Left lobe of liver (tissue), 2 donors: ENCODE results near the gene CTSZ. TPM values are rescaled to one million over a fixed set of nuclear protein-coding genes. Genes with fewer than 3 reads are reported as not detected.
A peak's percentile ranks its signal among the peaks of the same experiment; 100 is the strongest.
"Not testable (repeated sequence)": the region's sequence is repeated elsewhere in the genome, so short reads cannot be mapped to it uniquely, and the experiment has no call there.

Source experiments
- ATAC-seq: fragments of 200-7000 bp; cut with Tn5 transposase; one replicate; pipeline ENCODE4 v1.9.1; 2020; ENCODE audit warnings: mild to moderate bottlenecking, moderate library complexity
- DNase-seq: peaks from one replicate; pipeline ENCODE4 v3.0.0-alpha.2; 2020; ENCODE audit warnings: low spot score
- total RNA-seq: library from RNA; stranded (reverse); gene quantifications from one replicate; pipeline ENCODE4 v1.2.1, GENCODE V29; 2021
- donor health status: DM: no; HTN: no; CAD: no; lungs with moderate emphysema.
- donor health status: DM: no; HTN: yes; CAD: no.

Gene CTSZ
- 248 TPM for total RNA-seq

- DNase-seq (peak; percentile 88), ATAC-seq (peak; percentile 78)
These were observed at the start of gene CTSZ for GRCh38 chr20:59006864-59007664. CTSZ (minus strand) TSS chr20:59007254; CDS start chr20:59007128, 126 bp downstream.

GRCh38 chr20:59055302-59055701 is 48.2 kb upstream of the CTSZ start:
- no peak for DNase-seq
- peak; percentile 39 for ATAC-seq

- no peak for DNase-seq
- ATAC-seq, result no peak
These were observed 44.7 kb upstream of the CTSZ start for GRCh38 chr20:59051666-59052185.

GRCh38 chr20:59050437-59050836 is 43.4 kb upstream of the CTSZ start:
- DNase-seq, result no peak
- ATAC-seq, result no peak

GRCh38 chr20:59048681-59049030 is 41.6 kb upstream of the CTSZ start:
- no peak for DNase-seq
- no peak for ATAC-seq

- ATAC-seq (no peak), DNase-seq (no peak)
These were observed 41.1 kb upstream of the CTSZ start for GRCh38 chr20:59047938-59048680.

- ATAC-seq (no peak), DNase-seq (no peak)
These were observed 39.8 kb upstream of the CTSZ start for GRCh38 chr20:59046862-59047261.

GRCh38 chr20:59044796-59045195 is 37.7 kb upstream of the CTSZ start:
- no peak for DNase-seq

GRCh38 chr20:59044295-59044694 is 37.2 kb upstream of the CTSZ start:
- ATAC-seq (no peak), DNase-seq (no peak)

More at GRCh38 chr20:59044796-59045195, 37.7 kb upstream of the CTSZ start:
- ATAC-seq, result no peak

GRCh38 chr20:59043698-59044097 is 36.6 kb upstream of the CTSZ start:
- no peak for DNase-seq
- no peak for ATAC-seq

- DNase-seq (peak; percentile 97), ATAC-seq (peak; percentile 96)
These were observed 36.0 kb upstream of the CTSZ start for GRCh38 chr20:59042796-59043631.

GRCh38 chr20:59042151-59042795 is 35.2 kb upstream of the CTSZ start, which contains the start of gene PRELID3B:
PRELID3B (minus strand) TSS chr20:59042786; CDS start chr20:59042730, 56 bp downstream.
- DNase-seq, result no peak
- peak; percentile 47 for ATAC-seq

- ATAC-seq, DNase-seq: not testable (repeated sequence)
These were observed 34.4 kb upstream of the CTSZ start for GRCh38 chr20:59041487-59041886.

GRCh38 chr20:59040667-59041066 is 33.6 kb upstream of the CTSZ start:
- no peak for ATAC-seq
- DNase-seq, result no peak

GRCh38 chr20:59039233-59039632 is 32.2 kb upstream of the CTSZ start:
- ATAC-seq (no peak), DNase-seq (no peak)

GRCh38 chr20:59037386-59037785 is 30.3 kb upstream of the CTSZ start:
- no peak for ATAC-seq
- DNase-seq, result no peak

- ATAC-seq, result no peak
- no peak for DNase-seq
These were observed 28.3 kb upstream of the CTSZ start for GRCh38 chr20:59035381-59035780.

GRCh38 chr20:59033616-59034165 is 26.6 kb upstream of the CTSZ start:
- DNase-seq (no peak), ATAC-seq (no peak)

GRCh38 chr20:59033093-59033492 is 26.0 kb upstream of the CTSZ start:
- ATAC-seq (no peak), DNase-seq (no peak)

- DNase-seq, result no peak
- ATAC-seq, result peak; percentile 18
These were observed 25.6 kb upstream of the CTSZ start for GRCh38 chr20:59032713-59033059.
